ENCODE data around the gene PIK3R5.

- TF ChIP-seq CTCF (IDR thresholded peaks at IDR 0.05) = no peak
- TF ChIP-seq POLR2A (IDR thresholded peaks at IDR 0.05) = no peak
Observed at GRCh38 chr17:8922451-8922850, 43.1 kb downstream of the PIK3R5 start.

All from adrenal gland (tissue), 5 donors.